Stimulated activated CD8-positive, alpha-beta memory T cell treated with anti-CD3 and anti-CD28 coated beads, Interleukin-15, amount 100 ng/mL, for 48 hours (primary cell): ENCODE results near the gene ARHGEF26.

Source experiments
- DNase-seq, 2 donors: peaks; one replicate each; pipeline ENCODE4 v3.0.0-alpha.2; 2020; ENCODE audit warnings: low read depth in 2 of 2

The ARHGEF26 gene

DNA sequence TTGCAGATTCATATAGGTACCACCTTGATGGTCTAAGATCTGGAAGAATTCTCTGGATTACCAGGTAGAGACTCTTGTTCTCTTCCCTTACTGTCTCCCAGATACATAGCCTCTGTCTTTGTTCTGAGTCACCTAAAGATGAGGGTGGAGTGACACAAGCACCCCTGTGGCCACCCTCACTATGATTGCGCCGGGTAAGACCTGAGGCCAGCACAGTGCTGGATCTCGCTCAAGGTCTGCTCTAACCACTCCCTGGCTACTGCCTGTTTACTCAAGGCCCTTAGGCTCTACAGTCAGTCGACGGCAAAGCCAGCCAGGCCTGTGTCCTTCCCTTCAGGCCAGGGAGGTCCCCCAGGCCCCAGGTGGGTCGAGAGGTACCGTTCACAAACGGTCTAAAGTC is 88.3 kb downstream of the ARHGEF26 start:
- DNase-seq, result no peak

DNA sequence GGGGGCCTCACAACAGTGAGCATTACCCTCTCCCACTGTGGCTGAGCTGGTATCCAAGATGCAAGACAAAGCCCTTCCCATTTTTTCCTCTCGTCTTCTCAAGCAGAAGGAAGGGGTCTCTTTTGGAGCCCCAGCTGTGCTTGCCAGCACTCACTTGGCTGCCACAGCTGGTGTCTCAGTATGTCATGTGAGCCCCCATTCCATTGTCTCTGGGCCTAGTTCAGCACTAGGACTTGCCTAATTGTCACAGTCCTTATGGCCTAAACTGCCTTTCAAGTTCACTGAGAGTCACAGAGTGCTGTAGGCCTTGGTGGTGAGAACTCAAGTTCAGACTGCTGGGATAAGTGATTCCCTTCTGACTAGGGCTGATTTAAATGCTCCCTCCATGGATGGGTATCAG is 89.8 kb downstream of the ARHGEF26 start:
- no peak for DNase-seq

DNA sequence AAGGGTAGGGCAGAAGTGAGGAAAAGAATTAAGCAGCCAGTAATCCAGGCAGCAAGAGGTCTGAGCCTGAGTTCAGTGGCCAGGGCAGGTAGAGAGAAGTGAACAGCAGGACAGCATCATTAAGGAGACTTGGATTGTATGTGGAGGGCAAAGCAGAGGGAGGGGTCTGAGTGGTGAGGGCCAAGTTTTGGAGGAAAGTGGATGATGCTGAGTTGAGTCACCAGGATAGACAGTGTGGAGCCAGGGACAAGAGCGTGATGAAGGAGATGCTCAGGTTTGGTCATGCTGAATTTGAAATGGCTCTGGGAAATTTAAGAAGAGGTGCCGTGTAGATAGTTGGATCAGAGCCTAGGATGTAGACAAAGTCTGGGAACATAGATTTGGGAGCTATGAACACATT is 93.1 kb downstream of the ARHGEF26 start:
- DNase-seq, result no peak

DNA sequence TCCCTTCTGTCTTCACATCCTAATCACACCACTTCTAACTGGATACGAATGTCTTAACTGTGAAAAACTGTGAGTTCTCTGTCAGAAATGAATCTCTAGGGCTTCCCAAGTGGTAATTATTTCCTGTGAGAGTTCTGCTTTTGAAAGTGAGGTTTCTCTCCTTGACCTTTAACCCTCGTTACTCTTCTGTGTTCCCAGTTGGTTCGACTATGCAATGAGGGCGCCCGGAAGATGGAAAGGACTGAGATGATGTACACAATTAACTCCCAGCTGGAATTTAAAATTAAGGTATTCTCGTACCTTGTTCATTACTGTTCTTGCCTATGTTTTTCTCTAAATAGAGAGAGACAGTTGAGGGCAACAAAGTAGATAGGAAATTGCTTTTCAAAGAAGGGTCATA is 96.5 kb downstream of the ARHGEF26 start:
- DNase-seq, result no peak

DNA sequence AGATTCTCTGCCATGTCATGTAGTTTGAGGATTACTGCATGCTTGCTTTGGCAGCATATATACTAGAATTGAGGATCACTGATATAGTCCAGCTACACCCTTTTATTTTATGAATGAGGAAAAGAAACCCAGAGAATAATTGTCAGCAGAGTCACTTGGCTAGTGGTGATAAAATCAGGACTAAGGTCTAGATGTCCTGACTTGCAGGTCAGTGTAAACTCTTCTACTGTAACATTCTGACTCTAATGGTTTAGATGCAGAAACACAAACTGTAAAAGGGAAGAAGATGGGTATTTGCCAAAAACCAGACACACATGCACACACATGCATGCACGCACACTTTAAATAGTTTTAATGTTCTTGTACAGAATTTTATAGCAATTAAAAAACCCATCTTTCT is 97.5 kb downstream of the ARHGEF26 start:
- no peak for DNase-seq

DNA sequence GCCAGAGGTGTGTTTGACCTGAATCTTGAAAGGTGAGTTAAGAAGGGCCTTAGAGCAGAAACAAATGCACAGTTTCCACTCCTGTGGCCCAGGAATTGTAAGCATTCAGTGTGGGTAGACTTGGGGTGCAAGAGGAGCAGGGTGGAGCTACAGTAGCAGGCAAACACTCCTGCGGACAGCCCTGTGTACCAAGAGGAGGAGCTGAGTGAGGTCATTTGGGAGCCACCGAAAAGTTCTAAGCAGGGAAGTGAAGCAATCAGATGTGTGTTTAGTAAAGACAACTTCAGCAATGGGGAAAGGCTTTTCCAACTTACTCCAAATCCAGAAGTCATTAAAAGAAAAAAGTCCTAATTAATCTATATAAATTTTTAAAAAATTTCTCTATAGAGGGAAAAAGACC is 99.3 kb downstream of the ARHGEF26 start:
- no peak for DNase-seq

DNA sequence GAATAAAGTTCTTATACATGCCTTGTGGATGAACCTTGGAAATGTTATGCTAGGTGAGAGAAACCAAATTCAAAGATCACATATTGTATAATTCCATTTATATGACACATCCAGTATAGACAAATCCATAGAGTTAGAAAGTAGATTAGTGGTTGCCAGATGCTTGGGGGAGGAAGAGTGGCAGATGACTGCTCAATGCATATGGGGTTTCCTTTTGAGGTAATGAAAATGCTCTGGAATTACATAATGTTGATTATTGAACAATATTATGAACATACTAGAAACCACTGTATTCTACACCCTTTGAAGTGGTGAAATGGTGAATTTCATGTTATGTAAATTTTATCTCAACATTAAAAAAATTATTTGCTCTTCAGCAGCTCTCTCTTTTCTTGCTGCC is 102.3 kb downstream of the ARHGEF26 start:
- no peak for DNase-seq

DNA sequence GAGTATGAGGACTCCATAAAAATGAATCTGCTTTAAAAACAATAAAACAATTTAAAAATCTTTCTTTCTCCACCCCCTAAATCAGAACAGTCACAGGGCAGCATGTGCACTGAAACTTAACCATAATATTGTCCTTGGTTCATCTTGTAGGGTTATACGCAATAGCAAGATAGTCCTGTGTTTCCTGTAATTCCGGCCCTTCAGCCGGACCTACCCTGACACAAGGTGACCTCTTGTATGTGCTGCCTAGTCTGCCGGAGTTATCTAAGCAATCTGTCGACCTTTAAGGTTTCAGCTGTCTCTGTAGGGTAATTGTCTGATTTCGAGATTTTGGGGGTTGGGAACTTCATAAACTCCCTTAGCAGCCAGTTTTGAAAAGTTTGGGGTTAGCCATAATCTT is 103.2 kb downstream of the ARHGEF26 start:
- no peak for DNase-seq

DNA sequence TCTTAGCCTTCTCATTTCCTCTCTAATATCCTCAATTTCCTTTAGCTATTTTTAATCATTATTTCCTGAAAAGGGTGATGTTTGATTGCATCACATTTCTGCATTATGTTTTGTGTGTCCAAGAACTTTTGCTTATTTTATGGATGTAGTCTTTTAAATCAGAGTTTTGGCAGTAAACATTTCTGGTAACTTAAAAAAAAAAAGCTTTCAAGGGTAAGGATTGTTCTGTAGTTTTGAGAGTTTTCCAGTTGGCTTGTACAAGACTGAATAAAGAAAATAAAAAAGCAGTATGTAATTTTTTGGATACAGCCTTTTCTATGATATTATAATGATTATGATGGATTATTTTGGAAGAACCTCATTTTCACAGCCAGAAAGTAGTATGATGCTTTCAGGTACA is 103.7 kb downstream of the ARHGEF26 start:
- no peak for DNase-seq

DNA sequence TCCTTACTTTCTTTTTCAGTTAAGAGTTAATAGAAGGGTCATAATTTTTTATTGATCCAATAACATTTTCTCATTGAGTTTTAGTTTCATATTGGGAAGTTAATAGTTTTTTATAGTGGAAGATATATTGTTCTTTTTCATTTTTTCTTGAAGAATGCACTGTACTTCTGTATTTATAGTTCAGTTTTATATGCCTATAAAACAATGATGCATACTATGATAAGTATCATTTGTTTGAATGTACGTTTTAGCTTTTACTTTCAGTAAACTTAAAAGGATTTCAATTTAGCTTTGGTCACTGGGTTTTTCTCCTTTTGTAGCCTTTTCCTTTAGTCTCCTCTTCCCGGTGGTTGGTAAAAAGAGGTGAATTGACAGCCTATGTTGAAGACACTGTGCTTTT is 104.3 kb downstream of the ARHGEF26 start:
- DNase-seq, result no peak

DNA sequence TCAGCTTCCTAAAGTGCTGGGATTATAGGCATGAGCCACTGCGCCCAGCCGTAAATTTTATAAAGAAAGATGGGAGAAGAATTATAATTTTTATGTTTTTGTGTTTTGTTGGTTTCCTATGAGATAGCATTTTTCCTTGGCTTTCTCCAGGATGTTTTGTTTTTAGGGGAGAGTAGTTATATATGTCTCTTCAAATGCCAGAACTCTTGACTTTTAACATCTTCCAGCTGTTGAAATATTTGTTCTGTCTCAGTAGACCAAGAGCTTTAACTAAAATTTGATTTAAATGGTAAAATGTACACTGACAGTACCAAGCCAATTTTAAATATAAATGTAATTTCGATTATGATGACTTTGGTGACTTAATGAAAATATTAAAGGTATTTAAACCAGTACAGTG is 106.3 kb downstream of the ARHGEF26 start:
- DNase-seq, result no peak

DNA sequence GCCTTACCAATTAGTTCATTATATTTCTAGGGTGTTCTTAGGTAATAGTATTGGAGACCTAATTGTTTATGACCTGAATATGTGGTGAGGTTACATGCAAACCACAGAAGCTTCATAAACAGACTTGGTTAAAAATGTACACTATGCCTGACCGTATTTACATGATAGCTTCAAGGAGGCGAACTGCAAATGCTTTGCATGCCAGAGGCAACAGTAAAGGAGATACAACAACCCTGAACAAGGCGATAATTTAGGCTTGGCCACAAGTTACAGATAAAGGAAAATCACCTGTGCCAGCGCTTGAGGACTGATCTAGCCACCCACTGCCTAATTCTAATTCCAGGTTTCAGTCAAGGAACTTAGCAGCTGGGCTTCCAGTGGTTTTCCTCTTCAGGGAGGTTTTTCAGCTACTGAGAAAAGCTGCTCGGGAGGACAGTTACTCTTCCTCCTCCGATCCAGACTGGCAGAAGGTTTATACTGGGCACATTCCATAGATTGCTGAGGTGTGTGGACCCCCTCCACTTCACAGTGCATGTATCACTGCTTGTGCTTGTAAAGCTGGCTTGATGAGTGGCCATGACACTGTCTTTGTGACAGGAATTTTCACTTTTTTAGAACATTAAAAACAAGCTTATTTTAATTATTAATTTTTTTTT is 107.5 kb downstream of the ARHGEF26 start:
- DNase-seq, result no peak

DNA sequence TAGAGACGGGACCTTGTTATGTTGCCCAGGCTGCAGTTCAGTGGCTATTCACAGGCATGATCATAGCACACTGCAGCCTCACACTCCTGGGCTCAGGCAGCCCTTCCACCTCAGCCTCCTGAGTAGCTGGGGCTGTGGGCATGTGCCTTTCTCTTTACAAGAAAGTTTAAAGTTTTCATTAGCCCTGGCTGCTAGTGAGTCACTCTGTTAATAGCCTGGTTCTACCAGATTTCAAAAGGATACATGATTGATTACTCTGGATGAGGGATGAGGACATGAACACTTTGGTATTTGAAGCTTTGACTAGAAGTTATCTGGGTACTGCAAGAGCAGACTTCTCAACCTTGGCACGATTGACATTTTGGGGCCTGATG is 108.0 kb downstream of the ARHGEF26 start:
- no peak for DNase-seq

DNA sequence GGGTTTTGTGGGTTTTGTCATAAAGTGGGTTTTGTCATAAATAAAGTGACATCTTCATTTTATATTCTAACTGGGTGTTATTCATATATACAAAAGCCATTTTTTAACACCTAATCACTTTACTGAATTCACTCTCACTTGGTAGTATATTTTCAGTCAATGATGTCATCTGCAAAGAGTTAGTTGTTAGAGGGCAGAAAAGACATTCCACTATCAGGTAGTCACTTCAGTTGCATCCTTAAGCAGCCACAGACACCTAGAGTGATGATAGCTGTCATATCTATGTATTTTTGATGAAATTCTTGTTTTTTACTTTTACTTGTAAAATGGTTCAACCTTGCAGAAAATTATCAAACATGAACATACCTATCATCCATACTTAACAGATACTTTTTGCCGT is 114.1 kb downstream of the ARHGEF26 start:
- no peak for DNase-seq

DNA sequence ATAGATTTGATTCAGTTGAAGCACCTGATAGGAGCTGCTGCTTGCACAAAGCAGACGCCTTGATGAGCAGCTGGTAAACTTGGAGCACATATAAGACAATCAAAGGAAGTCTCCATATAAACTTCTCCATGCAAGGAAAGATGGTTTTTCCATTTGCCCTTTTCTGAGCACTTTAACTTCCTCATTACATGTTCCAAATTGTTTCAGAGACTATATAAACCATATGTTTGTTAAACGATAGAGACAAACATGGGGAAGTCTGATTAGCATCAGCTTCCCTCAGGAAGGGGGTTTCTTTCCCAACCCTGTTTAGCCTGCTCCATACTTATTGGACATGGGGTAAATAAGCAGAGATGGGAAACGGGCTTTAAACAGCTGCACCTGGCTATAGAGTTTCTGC is 115.1 kb downstream of the ARHGEF26 start:
- DNase-seq, result no peak

DNA sequence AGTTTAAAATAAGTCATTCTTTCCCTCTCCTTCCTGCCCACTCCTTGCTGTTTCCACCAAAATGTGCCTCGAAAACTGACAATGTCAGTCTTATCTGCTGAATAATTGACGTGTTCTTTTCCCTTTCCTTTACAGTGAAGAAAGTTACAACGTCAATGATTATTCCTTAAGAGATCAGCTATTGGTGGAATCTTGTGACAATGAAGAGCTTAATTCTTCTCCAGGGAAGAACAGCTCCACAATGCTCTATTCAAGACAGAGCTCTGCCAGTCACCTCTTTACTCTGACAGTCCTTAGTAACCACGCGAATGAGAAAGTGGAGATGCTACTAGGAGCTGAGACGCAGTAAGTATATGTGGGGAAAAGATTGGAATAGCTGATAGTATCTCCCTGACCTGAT is 119.0 kb downstream of the ARHGEF26 start:
- DNase-seq, result no peak

DNA sequence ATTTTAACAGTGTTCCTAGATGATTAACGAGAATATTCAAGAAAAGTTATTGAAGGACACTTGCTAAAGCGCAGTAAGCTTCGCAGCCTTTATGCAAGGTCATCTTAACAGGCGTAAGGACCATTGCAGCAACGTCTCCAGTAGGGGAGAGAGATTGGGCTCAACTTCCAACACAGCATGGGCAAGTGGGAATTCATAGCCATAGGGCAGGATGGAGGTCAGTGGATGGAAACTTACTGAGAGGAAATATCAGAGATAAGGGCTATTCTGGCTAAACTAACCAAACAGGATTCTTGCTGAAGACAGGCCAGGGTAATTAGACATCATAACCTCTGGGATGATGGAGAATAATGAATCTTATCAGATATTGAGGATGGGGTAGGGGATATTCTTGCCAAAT is 120.3 kb downstream of the ARHGEF26 start:
- DNase-seq, result no peak

DNA sequence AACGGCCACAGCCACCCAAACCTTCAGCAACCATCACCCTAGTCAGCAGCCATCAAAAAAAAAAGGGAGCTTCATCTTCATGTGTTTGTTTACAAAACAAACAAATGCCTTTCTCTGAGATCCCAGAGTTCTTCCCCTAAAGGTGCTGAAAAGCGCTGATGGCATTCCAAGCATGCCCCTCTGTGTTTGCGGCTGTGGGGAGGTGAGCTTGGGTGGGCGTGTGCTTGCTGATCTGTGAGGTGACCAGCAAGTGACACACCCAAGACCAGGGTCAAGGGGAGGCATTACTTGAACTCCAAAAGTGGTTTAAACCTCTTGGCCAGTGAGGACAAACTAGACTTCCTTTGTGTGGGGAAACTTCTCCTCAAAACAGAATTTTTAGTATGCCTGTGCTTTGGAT is 121.6 kb downstream of the ARHGEF26 start:
- DNase-seq, result no peak

DNA sequence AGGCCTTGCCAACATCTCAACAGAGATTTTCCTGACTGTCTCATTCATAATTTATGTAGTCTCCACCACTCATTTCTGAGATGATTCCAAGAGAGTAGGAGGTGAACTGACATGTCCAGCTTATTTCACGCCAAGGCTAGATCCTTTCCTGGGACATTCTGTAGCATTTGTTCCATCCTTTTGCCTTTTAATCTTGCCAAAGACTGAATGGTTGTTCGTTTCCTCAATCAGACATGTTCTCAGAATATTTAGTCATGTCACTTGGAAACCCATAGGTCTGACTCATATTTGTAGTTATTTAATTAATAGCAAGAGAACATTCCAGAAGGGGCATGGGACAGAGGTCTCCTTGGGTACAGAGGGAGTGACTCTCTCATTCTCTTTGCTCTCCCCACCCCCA is 122.2 kb downstream of the ARHGEF26 start:
- no peak for DNase-seq

DNA sequence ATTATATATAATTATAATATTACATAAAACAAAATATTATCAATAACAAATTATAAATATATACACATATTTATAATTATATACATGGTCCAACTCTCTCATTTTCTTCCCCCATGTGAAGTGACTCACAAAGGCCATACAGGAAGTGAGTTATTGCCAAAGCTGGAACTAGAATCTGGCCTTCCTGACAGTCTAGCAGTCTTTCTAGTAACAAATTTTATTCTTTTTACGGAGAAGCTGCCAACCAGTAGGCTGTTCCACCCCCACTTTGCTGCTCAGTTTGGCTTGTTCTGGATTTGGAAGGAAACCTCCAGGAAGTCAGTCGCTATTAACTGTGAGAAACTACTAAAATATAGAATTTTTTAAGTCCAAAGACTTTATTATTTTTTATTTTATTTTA is 123.5 kb downstream of the ARHGEF26 start:
- no peak for DNase-seq

DNA sequence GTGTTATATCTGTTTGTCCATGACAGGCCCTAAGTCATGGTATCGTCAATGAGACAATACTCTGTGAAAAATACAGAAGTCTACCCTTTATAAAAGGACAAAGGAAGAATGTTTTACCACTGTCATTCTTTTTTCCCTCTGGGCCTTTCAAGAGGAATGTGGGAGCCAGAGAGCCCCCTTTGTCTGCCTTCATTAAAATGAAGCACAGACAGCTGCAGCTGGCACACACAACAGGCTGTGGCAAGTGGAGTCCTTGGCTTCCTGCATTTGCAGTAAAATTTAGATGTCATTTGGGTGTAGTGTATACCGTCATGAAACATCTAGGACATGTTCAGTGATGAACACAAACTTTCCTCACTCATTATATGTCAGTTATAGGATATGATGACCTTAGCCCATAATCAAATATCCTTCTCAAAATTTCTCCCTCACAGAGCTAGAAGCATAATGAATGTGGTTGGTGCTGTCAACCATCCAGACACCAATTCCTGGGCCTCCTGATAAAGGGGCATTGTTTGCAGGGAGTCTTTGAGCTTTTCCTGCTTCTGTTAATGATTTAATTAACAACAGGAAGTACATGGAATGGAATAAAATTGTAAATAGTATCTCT is 126.7 kb downstream of the ARHGEF26 start:
- no peak for DNase-seq

DNA sequence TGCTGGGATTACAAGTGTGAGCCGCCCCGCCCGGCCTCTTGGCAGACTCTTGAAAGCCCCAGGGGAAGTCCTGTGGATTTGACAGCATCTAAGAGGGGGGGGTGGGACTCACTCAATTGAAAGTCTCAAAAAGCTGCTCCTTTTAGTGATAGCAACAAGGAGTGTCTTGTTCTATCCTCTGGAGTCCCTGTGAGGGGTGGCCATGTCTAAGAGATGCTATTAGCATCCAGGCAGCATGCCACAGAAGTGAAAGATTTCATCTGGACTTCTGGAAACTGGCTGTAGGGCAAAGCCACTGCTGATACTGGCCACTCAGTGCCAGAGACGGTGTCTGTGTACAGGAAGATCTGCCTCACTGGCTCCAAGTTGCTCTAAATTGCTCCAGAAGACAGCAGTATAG is 129.1 kb downstream of the ARHGEF26 start:
- no peak for DNase-seq

DNA sequence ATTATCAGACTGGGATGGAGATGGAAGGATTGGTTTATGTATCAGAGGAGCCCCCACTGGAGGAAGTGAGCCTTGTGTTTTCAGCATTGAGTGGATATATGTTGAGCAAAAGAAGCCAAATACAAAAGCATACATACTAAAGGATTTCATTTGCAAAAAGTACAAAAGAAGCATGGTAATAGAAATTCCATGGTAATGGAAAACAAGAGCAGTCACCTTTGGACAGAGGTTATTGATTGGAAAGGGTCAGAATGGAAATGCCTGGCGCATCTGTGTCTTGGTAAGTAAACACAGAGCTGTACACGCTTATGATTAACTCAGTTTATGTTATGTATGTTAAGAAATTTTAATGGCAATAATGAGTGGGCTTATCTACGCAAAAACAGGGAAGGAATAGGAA is 130.4 kb downstream of the ARHGEF26 start:
- DNase-seq, result no peak
